G401.6 (cell line): ENCODE measurements around the gene ELOVL6.
"Not testable (repeated sequence)": the region's sequence is repeated elsewhere in the genome, so short reads cannot be mapped to it uniquely, and the experiment has no call there.

ENCODE experiments used
- FAIRE-seq: peaks from 2 replicates; lab custom pipeline; 2012; peaks lifted over from hg19 to GRCh38; lab: Jason Lieb, UNC

The ELOVL6 gene

GRCh38 chr4:110159541-110159940 is 38.9 kb downstream of the ELOVL6 start:
- FAIRE-seq: peak; percentile 3

- no peak for FAIRE-seq
Measured at GRCh38 chr4:110157580-110157979, 40.8 kb downstream of the ELOVL6 start.

- FAIRE-seq: not testable (repeated sequence)
Measured at GRCh38 chr4:110157166-110157565, 41.2 kb downstream of the ELOVL6 start.

- FAIRE-seq: no peak
Measured at GRCh38 chr4:110156442-110156841, 42.0 kb downstream of the ELOVL6 start.

GRCh38 chr4:110155654-110156053 is 42.8 kb downstream of the ELOVL6 start:
- no peak for FAIRE-seq

- no peak for FAIRE-seq
Measured at GRCh38 chr4:110154582-110154981, 43.8 kb downstream of the ELOVL6 start.

- no peak for FAIRE-seq
Measured at GRCh38 chr4:110152386-110152785, 46.0 kb downstream of the ELOVL6 start.

- no peak for FAIRE-seq
Measured at GRCh38 chr4:110149089-110149488, 49.3 kb downstream of the ELOVL6 start.

- FAIRE-seq: no peak
Measured at GRCh38 chr4:110142461-110142860, 56.0 kb downstream of the ELOVL6 start.

GRCh38 chr4:110139815-110140214 is 58.6 kb downstream of the ELOVL6 start:
- no peak for FAIRE-seq

- no peak for FAIRE-seq
Measured at GRCh38 chr4:110139111-110139510, 59.3 kb downstream of the ELOVL6 start.

- no peak for FAIRE-seq
Measured at GRCh38 chr4:110138551-110138950, 59.9 kb downstream of the ELOVL6 start.

GRCh38 chr4:110137829-110138228 is 60.6 kb downstream of the ELOVL6 start:
- no peak for FAIRE-seq

GRCh38 chr4:110135523-110135922 is 62.9 kb downstream of the ELOVL6 start:
- no peak for FAIRE-seq

- no peak for FAIRE-seq
Measured at GRCh38 chr4:110135076-110135475, 63.3 kb downstream of the ELOVL6 start.

- FAIRE-seq: no peak
Measured at GRCh38 chr4:110134269-110134869, 64.0 kb downstream of the ELOVL6 start.

GRCh38 chr4:110132816-110133719 is 65.3 kb downstream of the ELOVL6 start:
- FAIRE-seq: no peak

- no peak for FAIRE-seq
Measured at GRCh38 chr4:110131916-110132315, 66.5 kb downstream of the ELOVL6 start.

- no peak for FAIRE-seq
Measured at GRCh38 chr4:110130576-110131358, 67.6 kb downstream of the ELOVL6 start.

- FAIRE-seq: no peak
Measured at GRCh38 chr4:110129544-110129943, 68.9 kb downstream of the ELOVL6 start.

GRCh38 chr4:110128472-110128919 is 69.9 kb downstream of the ELOVL6 start:
- no peak for FAIRE-seq

GRCh38 chr4:110128029-110128428 is 70.4 kb downstream of the ELOVL6 start:
- FAIRE-seq: no peak

GRCh38 chr4:110124711-110125110 is 73.7 kb downstream of the ELOVL6 start:
- FAIRE-seq: no peak
